Measurements from ENCODE around the gene ATP10B.

DNA sequence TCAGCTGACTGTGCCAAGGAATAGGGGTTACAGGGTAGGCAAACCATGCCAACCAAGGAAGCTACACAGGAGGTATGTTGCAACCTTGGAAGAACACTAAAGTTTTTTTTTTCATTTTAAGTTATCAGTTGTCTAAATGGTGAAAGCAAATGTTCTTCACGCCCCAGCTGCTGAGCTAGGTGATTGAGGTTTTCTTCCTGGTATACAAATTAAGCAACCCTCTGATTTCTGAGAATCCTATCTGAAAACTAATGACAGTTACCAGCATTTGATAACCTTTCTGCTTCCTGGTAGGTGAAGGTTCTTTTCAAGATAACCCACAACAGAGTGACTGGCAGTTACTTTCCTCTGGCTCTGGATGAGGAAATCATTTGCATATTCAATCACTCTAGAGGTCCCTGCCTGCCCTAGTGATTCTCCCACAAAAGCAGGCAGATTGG, 194.9 kb downstream of the ATP10B start:
- TF ChIP-seq, protein P1, sequence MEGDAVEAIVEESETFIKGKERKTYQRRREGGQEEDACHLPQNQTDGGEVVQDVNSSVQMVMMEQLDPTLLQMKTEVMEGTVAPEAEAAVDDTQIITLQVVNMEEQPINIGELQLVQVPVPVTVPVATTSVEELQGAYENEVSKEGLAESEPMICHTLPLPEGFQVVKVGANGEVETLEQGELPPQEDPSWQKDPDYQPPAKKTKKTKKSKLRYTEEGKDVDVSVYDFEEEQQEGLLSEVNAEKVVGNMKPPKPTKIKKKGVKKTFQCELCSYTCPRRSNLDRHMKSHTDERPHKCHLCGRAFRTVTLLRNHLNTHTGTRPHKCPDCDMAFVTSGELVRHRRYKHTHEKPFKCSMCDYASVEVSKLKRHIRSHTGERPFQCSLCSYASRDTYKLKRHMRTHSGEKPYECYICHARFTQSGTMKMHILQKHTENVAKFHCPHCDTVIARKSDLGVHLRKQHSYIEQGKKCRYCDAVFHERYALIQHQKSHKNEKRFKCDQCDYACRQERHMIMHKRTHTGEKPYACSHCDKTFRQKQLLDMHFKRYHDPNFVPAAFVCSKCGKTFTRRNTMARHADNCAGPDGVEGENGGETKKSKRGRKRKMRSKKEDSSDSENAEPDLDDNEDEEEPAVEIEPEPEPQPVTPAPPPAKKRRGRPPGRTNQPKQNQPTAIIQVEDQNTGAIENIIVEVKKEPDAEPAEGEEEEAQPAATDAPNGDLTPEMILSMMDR (IDR thresholded peaks at IDR 0.05) = no peak
- TF ChIP-seq POLR2A (IDR thresholded peaks at IDR 0.05) = no peak
